ENCODE measurements around the gene MYLIP. TPM values are rescaled to one million over a fixed set of nuclear protein-coding genes. Genes with fewer than 3 reads are reported as not detected.

The MYLIP gene
- 10 to 100 TPM; 22.5 to 43.2 (median 40.7) TPM for total RNA-seq

GRCh38 chr6:16128759-16129622 lies at the start of gene MYLIP:
TSS of gene MYLIP (plus strand) at chr6:16129086. CDS start at chr6:16129323, 237 bp downstream.
- H3K4me3 ChIP-seq, result peak within 1 kb of the TSS; percentile 91 to 100 (median 97)
- DNase-seq, result peak; percentile 99
- H3K36me3 ChIP-seq, result peaks cover 0 to 6% (median 0%) of the 10 kb centered on the region in 4 donors
- 0% methylated on average over 59 of the region's 95 CpGs; no CpG with 5 or more reads in 1 of the 2 donors for WGBS, 2 donors (ENCODE audit: low coverage in 1 of 2)
- H3K9me3 ChIP-seq, result no peaks in the 10 kb centered on the region
- in situ Hi-C loops (cut with MboI; ENCODE audit: low pct_ligation_motif_present in 1 of 4, low pct_unique_long_range_greater_than_20kb in 1 of 4, low sequenced_read_pairs in 3 of 4), result no loop called here
- TF ChIP-seq POLR2A (IDR thresholded peaks at IDR 0.05) (peak; percentile 100), POLR2AphosphoS5 (IDR thresholded peaks at IDR 0.05) (peak; percentile 100), EP300 (IDR thresholded peaks at IDR 0.05; ENCODE audit: low read depth) (no peak)
- TF ChIP-seq, protein P1, sequence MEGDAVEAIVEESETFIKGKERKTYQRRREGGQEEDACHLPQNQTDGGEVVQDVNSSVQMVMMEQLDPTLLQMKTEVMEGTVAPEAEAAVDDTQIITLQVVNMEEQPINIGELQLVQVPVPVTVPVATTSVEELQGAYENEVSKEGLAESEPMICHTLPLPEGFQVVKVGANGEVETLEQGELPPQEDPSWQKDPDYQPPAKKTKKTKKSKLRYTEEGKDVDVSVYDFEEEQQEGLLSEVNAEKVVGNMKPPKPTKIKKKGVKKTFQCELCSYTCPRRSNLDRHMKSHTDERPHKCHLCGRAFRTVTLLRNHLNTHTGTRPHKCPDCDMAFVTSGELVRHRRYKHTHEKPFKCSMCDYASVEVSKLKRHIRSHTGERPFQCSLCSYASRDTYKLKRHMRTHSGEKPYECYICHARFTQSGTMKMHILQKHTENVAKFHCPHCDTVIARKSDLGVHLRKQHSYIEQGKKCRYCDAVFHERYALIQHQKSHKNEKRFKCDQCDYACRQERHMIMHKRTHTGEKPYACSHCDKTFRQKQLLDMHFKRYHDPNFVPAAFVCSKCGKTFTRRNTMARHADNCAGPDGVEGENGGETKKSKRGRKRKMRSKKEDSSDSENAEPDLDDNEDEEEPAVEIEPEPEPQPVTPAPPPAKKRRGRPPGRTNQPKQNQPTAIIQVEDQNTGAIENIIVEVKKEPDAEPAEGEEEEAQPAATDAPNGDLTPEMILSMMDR (IDR thresholded peaks at IDR 0.05), result peak; percentile 62 to 95 (median 76)
- no peaks in the 10 kb centered on the region for H3K27me3 ChIP-seq
- H3K27ac ChIP-seq, result peak within 1 kb of the TSS; percentile 97 to 99 (median 99)
- intact Hi-C loops (cut with DNase I; ENCODE audit: low total_unique reads), result loop anchor here (10.0 kb wide), 1 partner anchor 74 kb away; no protein-coding TSS in a partner anchor
- H3K4me1 ChIP-seq, result peaks cover 14 to 30% (median 28%) of the 10 kb centered on the region in 4 donors

- no peak for DNase-seq
- H3K36me3 ChIP-seq, result no peaks in the 10 kb centered on the region
- peaks cover 0 to 20% (median 5%) of the 10 kb centered on the region in 4 donors for H3K4me1 ChIP-seq
- WGBS, 2 donors (ENCODE audit: low coverage in 1 of 2), result 45 to 61% methylated on average over 1 of the region's 1 CpG
- no peaks in the 10 kb centered on the region for H3K9me3 ChIP-seq
- intact Hi-C loops (cut with DNase I; ENCODE audit: low total_unique reads), result no loop called here
- no peak overlapping the region for H3K27ac ChIP-seq
- no peak overlapping the region for H3K4me3 ChIP-seq
- in situ Hi-C loops (cut with MboI; ENCODE audit: low pct_ligation_motif_present in 1 of 4, low pct_unique_long_range_greater_than_20kb in 1 of 4, low sequenced_read_pairs in 3 of 4), result no loop called here
- TF ChIP-seq EP300 (IDR thresholded peaks at IDR 0.05; ENCODE audit: low read depth) (no peak), POLR2AphosphoS5 (IDR thresholded peaks at IDR 0.05) (no peak), POLR2A (IDR thresholded peaks at IDR 0.05) (no peak)
- TF ChIP-seq, protein P1 (IDR thresholded peaks at IDR 0.05), result no peak
- H3K27me3 ChIP-seq, result no peaks in the 10 kb centered on the region
Observed at GRCh38 chr6:16079354-16079753, 49.5 kb upstream of the MYLIP start.

- peaks cover 0 to 20% (median 5%) of the 10 kb centered on the region in 4 donors for H3K4me1 ChIP-seq
- H3K27ac ChIP-seq, result no peak overlapping the region
- no peak overlapping the region for H3K4me3 ChIP-seq
- intact Hi-C loops (cut with DNase I; ENCODE audit: low total_unique reads), result no loop called here
- in situ Hi-C loops (cut with MboI; ENCODE audit: low pct_ligation_motif_present in 1 of 4, low pct_unique_long_range_greater_than_20kb in 1 of 4, low sequenced_read_pairs in 3 of 4), result no loop called here
- TF ChIP-seq POLR2A (IDR thresholded peaks at IDR 0.05), result no peak
- H3K36me3 ChIP-seq, result no peaks in the 10 kb centered on the region
- H3K27me3 ChIP-seq, result no peaks in the 10 kb centered on the region
- 13 to 57% methylated on average over 1 of the region's 1 CpG for WGBS, 2 donors (ENCODE audit: low coverage in 1 of 2)
- H3K9me3 ChIP-seq, result no peaks in the 10 kb centered on the region
- DNase-seq, result no peak
Observed at GRCh38 chr6:16080204-16080603, 48.7 kb upstream of the MYLIP start.

- in situ Hi-C loops (cut with MboI; ENCODE audit: low pct_ligation_motif_present in 1 of 4, low pct_unique_long_range_greater_than_20kb in 1 of 4, low sequenced_read_pairs in 3 of 4) (no loop called here), intact Hi-C loops (cut with DNase I; ENCODE audit: low total_unique reads) (no loop called here)
- no peaks in the 10 kb centered on the region for H3K27me3 ChIP-seq
- 57 to 66% methylated on average over 4 of the region's 4 CpGs for WGBS, 2 donors (ENCODE audit: low coverage in 1 of 2)
- TF ChIP-seq POLR2AphosphoS5 (IDR thresholded peaks at IDR 0.05) (no peak), POLR2A (IDR thresholded peaks at IDR 0.05) (no peak)
- DNase-seq, result no peak
- H3K9me3 ChIP-seq, result no peaks in the 10 kb centered on the region
- H3K4me1 ChIP-seq, result peaks cover 0 to 20% (median 5%) of the 10 kb centered on the region in 4 donors
- H3K4me3 ChIP-seq, result no peak overlapping the region
- H3K36me3 ChIP-seq, result no peaks in the 10 kb centered on the region
- no peak overlapping the region for H3K27ac ChIP-seq
Observed at GRCh38 chr6:16081326-16081725, 47.6 kb upstream of the MYLIP start.

GRCh38 chr6:16082361-16082760 lies 46.5 kb upstream of the MYLIP start:
- WGBS, 2 donors (ENCODE audit: low coverage in 1 of 2), result 47% methylated on average over 1 of the region's 1 CpG; no CpG with 5 or more reads in 1 of the 2 donors
- Histone ChIP-seq H3K36me3 (no peaks in the 10 kb centered on the region), H3K27ac (no peak overlapping the region), H3K4me3 (no peak overlapping the region), H3K27me3 (no peaks in the 10 kb centered on the region), H3K4me1 (peaks cover 0 to 20% (median 5%) of the 10 kb centered on the region in 4 donors), H3K9me3 (no peaks in the 10 kb centered on the region)
- no peak for DNase-seq
- in situ Hi-C loops (cut with MboI; ENCODE audit: low pct_ligation_motif_present in 1 of 4, low pct_unique_long_range_greater_than_20kb in 1 of 4, low sequenced_read_pairs in 3 of 4), result no loop called here
- intact Hi-C loops (cut with DNase I; ENCODE audit: low total_unique reads), result no loop called here
- TF ChIP-seq POLR2AphosphoS5 (IDR thresholded peaks at IDR 0.05) (no peak), POLR2A (IDR thresholded peaks at IDR 0.05) (no peak), EP300 (IDR thresholded peaks at IDR 0.05; ENCODE audit: low read depth) (no peak)
- TF ChIP-seq, protein P1 (IDR thresholded peaks at IDR 0.05), result no peak
